DMS114 treated with DMSO at 0.1 percent for 48 hours (cell line): Measurements from ENCODE around the gene ENHO.
"Not testable (repeated sequence)": the region's sequence is repeated elsewhere in the genome, so short reads cannot be mapped to it uniquely, and the experiment has no call there.

Experiments used
- DNase-seq: peaks from one replicate; lab custom pipeline; 2025; ENCODE audit not compliant: unreplicated experiment; lab: John Stamatoyannopoulos, UW

Gene ENHO

GRCh38 chr9:34532041-34532440 lies 9.3 kb upstream of the ENHO start:
- not testable (repeated sequence) for DNase-seq

GRCh38 chr9:34526026-34526425 lies 3.2 kb upstream of the ENHO start:
- DNase-seq = no peak

DNA sequence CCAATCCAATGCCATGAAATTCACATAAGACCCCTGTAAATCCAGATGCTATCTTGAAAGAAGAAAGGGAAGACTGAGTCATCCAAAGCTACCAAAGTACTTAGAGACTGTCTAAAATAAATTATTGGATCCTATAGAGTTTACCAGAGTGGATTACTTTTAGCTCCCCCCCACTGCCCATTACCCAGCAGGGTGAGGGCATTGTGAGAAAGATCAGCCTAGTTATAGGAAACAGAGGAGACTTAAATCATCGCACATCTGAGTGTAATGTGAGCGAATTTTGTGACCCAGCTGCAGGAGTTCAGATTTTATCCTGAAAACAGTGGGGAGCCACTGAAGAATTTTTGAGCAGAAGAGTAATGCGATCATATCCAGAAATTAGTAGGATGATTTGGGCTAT lies 1.6 kb upstream of the ENHO start:
- no peak for DNase-seq

- DNase-seq = no peak
Measured at GRCh38 chr9:34522091-34522887, 501 bp downstream of the ENHO start.

DNA sequence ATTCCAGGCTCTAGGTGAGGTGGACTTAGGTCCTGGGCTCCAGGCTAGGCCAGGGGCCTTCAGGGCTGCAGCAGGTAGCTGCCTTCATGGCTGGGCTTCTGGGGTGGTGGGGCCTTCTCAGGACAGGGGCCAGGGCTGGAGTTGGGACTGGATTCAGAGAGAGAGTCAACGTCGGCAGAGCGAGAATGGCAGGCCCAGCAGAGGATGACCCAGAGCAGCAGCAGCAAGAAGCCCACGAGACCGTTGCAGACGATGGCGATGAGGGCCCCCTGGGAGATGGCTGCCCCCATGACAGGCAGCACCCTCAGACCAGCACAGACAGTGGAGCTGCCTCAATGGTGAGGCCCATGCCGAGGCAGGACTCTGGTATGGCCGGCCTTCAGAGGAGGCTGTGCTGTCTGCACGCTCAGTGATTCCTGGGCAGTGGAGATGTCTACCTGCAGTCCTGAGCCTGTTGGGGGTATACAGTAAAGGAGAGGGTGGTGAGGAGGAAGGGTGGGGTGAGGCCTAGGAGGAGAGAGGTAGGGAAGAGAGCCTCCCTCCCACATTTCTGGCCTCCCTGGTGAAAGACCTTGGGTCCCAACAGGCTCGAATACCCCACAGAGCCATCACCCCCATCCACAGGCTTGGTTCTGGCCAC lies 1.3 kb downstream of the ENHO start:
- DNase-seq = no peak

GRCh38 chr9:34520505-34521385 lies 2.0 kb downstream of the ENHO start:
- DNase-seq = no peak

GRCh38 chr9:34520096-34520495 lies 2.7 kb downstream of the ENHO start:
- DNase-seq = no peak

DNA sequence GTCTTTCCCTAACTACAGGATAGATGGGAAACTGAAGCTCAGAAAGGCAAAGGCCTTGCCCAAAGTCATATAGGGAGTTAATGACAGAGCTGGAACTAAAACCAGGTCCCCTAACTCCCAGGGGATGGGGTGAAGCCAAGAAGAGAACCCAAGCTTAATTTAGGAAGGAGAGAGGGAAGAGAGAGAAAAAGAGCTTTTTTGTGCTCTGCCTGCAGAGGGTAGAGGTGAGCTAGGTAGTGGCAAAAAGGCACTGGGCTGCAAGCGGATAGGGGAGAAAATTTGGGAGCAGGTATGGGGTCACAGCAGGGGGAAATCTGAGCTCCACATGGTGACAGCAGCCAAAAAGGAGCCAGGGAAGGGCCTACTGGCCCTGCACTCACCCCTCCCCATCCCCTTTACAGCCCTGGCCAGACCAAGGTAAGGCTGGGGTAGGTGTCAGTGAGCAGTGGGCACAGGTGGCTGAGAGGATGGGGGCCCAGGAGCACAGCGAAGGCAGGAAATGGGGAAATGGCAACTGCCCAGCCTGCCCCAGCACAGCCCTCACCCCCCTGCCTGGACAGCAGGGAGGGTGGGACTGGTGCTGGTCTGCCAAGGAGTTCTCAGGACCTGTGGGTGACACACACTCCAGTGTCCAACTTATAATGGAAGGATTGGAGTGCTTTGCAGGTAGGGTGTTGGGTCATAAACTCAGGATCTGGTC lies 3.3 kb downstream of the ENHO start:
- no peak for DNase-seq

DNA sequence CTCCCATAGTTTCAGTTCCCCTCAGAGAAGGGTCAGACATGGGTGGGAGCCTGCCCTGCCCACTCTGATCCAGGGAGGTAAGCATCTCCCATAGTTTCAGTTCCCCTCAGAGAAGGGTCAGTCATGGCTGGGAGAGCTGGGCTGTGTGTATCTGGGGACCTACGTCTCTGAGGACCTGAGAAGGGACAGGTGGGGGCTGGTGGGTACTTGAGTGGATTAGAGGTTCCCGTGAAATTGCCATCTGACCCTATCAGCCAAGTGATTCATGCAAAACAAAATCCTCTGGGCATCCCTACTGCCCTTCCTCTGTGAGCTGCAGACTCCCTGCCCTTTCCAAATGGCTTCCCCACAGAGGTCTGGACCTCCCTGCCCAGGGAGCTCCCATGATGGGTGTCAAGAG lies 3.9 kb downstream of the ENHO start:
- DNase-seq = no peak

GRCh38 chr9:34518110-34518616 lies 4.6 kb downstream of the ENHO start:
- no peak for DNase-seq

DNA sequence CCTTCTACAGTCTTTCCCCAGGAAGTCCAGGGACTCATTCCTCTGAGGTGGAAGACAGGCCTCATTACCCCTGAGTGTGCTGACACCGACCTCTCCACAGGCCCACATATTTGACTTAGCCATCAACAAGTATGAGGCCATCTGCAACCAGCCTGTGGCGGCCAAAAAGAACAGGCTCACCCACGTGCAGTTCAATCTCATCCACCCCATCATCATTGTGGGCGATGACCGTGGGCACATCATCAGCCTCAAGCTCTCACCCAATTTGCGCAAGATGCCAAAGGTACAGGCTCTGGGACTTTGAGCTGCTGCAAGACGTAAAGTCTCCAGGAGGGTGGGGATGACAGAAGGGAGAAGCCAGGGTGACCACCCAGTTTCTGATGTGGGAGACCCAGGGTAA lies 5.6 kb downstream of the ENHO start:
- no peak for DNase-seq

GRCh38 chr9:34515959-34516358 lies 6.8 kb downstream of the ENHO start:
- DNase-seq = no peak

- no peak for DNase-seq
Measured at GRCh38 chr9:34514816-34515215, 8.0 kb downstream of the ENHO start.

DNA sequence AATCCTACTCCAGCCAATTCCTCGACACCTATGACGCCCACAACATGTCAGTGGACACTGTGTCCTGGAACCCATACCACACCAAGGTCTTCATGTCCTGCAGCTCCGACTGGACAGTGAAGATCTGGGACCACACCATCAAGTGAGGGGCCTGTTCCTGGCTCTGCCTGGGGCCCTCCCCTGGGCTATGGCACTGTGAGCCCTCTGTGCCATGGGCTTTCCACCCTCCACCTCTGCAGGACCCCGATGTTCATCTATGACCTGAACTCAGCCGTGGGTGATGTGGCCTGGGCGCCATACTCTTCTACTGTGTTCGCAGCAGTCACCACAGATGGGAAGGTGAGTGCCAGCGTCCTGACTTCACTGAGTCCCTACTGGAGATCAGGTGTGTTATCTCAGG lies 8.4 kb downstream of the ENHO start:
- DNase-seq = no peak

DNA sequence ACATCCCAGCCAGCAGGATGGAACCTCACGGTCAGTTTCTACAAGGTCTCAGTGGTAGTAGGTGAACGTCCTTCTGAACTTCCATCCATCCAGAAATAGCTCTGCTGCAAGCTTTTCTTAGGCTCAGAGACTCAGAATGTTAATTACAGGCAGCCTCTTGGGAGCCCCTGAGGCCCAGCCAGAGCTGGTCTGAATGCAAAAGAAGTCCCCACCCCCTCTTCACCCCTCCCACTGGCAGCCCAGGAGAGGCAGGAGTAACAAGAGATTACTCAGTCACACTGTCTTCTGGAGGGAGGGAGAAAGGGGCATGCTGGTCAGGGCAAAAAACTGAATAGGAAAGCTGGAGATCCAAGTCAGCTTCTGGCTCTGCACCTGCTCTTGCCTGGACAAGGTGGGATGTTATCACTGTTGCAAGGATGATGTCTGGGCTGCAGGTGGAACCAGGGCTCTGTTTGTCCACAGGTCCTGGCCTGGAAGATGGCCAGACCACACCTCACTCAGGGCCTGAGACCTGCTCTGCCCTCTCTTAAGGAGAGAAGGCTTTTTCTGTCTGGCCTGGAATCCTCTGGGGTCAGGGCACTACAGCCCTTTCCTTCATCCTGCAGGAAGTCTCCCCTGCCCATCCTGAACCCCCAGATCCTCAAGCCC lies 9.1 kb downstream of the ENHO start:
- DNase-seq = no peak

DNA sequence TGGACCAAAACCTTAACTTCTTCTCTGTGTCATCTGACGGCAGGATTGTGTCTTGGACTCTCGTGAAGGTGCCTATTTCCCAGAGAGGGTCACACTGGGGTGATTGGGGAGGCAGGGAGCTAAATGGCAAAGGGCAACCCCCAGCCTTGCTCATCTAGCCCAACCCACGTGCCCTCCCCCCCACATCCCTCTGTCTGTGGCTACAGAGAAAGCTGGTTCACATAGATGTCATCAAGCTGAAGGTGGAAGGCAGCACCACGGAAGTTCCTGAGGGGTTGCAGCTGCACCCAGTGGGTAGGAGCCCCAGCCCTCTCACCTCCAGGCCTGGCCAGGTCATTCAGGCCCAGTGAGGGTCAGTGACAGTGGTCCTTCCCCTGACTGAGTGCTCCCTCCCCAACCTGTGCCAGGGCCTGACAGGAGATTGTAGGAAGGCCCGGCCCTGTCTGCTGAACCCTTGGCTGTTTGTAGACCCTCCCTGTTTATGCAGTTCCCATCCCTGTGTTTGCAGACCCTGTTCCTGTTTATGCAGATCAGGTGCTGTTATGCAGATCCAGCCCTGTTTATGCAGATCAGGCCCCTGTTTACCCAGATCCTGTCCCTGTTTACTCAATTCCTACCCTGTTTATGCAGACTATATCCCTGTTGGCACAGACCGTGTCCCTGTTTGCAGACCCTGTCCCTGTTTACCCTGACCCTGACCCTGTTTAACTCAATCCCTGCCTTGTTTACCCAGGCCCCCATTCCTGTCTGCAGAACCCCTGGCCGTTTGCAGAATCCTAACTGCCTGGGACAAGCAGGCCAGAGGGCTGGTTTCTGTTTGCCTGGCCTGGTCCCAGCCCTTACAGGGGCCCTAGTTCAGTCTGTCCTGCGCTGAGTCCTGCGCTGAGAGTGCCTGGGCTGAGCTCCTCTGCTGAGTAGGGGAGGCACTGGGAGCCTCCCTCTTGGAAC lies 10.4 kb downstream of the ENHO start:
- DNase-seq = no peak

DNA sequence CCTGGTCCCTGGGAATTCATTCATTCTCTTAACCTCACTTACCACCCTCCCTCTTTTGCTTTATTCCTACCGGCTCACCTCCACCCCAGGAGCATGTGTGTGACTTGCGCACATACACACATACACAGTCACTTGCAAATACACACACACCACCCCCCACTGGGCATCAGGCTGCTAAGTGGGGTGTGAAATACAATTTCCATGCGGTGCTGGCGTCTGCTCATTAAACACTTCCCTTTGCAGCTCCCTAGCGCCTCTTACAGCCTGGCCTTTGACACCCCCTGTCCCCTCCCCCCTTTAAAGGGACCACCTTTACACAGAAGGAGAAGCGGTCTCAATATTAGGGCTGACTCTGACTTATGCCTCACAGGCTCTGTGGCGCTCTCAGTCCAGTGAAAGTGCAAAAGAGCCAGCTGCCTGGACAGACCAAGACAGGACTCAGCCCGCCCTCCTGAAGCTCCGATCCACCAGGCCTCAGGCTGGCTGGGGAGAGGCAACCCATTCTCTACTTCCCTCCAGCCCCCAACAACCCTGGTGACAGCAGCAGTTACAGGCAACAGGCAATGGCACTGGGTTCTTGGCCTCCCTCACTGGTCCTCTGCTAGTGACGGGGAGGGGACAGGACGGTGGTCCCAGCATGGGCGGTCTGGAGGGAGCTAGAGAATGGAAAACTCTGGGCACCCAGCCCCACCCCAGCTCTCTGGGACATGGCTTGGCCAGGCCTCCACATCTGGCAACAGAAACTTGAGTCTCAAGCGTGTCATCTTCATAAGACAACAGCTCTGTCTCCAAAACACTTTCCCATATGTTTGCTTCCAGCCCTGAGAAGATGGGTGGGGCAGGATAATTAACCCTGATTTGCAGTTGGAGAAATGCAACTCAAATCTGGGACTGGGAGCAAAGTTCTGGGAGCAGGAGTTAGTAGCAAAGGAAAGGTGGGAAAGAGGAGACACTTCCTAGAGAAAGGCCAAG lies 12.0 kb downstream of the ENHO start:
- DNase-seq = no peak

GRCh38 chr9:34508951-34509350 lies 13.8 kb downstream of the ENHO start:
- no peak for DNase-seq
